Effector CD8-positive, alpha-beta T cell (primary cell): ENCODE data around the gene OR6Y1.

ENCODE experiments used
- DNase-seq: peaks from one replicate; lab custom pipeline; 2025; lab: John Stamatoyannopoulos, UW

OR6Y1 gene

GRCh38 chr1:158506369-158506987 lies 47.7 kb downstream of the OR6Y1 start:
- no peak for DNase-seq

- no peak for DNase-seq
Measured at GRCh38 chr1:158496374-158496773, 57.8 kb downstream of the OR6Y1 start.

GRCh38 chr1:158494796-158495195 lies 59.4 kb downstream of the OR6Y1 start:
- no peak for DNase-seq
